SK-N-SH (cell line): ENCODE results near the gene PCSK5.

ENCODE experiments used
- CTCF ChIP-seq: fragments of 200-600 bp; sonication (generic); IDR thresholded peaks from 2 replicates; pipeline ENCODE4 v1.6.1; 2017; ENCODE audit warnings: antibody characterized with exemption, mild to moderate bottlenecking, moderate library complexity
- EZH2phosphoT487 ChIP-seq: fragments of 200-600 bp; sonication (generic); IDR thresholded peaks from 2 replicates; pipeline ENCODE4 v1.6.1; 2017; ENCODE audit warnings: low read depth, mixed run types, mild to moderate bottlenecking, antibody characterized with exemption, moderate library complexity, borderline replicate concordance
- FOXJ3 ChIP-seq: sonication (generic); formaldehyde crosslinking; IDR thresholded peaks from 2 replicates; pipeline ENCODE4 v1.5.1; 2020; ENCODE audit warnings: mild to moderate bottlenecking, missing genetic modification reagents
- NRF1 ChIP-seq: IDR thresholded peaks from 2 replicates; pipeline ENCODE4 v1.6.1; 2012; ENCODE audit warnings: low read depth, mild to moderate bottlenecking, low read length
- SMC3 ChIP-seq: IDR thresholded peaks from 2 replicates; pipeline ENCODE4 v1.6.1; 2012; ENCODE audit warnings: low read depth, low read length, improper control_type of control experiment
- USF2 ChIP-seq: fragments of 150-350 bp; IDR thresholded peaks from 2 replicates; pipeline ENCODE4 v1.6.1; 2017; ENCODE audit warnings: antibody characterized with exemption, low read length, low read depth, borderline replicate concordance
- ZBTB33 ChIP-seq: IDR thresholded peaks from 2 replicates; pipeline ENCODE4 v1.4.0; 2012; ENCODE audit warnings: low read depth, borderline replicate concordance

- TF ChIP-seq CTCF (no peak), EZH2phosphoT487 (no peak), USF2 (no peak), SMC3 (no peak), NRF1 (no peak), ZBTB33 (no peak), FOXJ3 (no peak)
Observed at GRCh38 chr9:76203373-76203772, 312.9 kb downstream of the PCSK5 start.
